ENCODE data around the gene ZNF883.

- no peak for TF ChIP-seq SMC3 (IDR thresholded peaks at IDR 0.05; ENCODE audit: low read depth, low read length)
- no peak for TF ChIP-seq FOS (IDR thresholded peaks at IDR 0.05; ENCODE audit: low read depth, low read length)
- TF ChIP-seq CTCF (conservative IDR thresholded peaks at IDR 0.05; ENCODE audit: low read depth, low read length), result no peak
- no peak for TF ChIP-seq RAD21 (IDR thresholded peaks at IDR 0.05; ENCODE audit: low read length)
Measured at GRCh38 chr9:113012492-113012891, 500 bp upstream of the ZNF883 start.

Data from IMR-90 (cell line).